ENCODE measurements around the gene RASD2.
A peak's percentile ranks its signal among the peaks of the same experiment; 100 is the strongest.

Gene RASD2

GRCh38 chr22:35518811-35519210 is 21.8 kb upstream of the RASD2 start:
- no peak for DNase-seq

- no peak for DNase-seq
These were observed 21.2 kb upstream of the RASD2 start for GRCh38 chr22:35519306-35520000.

DNA sequence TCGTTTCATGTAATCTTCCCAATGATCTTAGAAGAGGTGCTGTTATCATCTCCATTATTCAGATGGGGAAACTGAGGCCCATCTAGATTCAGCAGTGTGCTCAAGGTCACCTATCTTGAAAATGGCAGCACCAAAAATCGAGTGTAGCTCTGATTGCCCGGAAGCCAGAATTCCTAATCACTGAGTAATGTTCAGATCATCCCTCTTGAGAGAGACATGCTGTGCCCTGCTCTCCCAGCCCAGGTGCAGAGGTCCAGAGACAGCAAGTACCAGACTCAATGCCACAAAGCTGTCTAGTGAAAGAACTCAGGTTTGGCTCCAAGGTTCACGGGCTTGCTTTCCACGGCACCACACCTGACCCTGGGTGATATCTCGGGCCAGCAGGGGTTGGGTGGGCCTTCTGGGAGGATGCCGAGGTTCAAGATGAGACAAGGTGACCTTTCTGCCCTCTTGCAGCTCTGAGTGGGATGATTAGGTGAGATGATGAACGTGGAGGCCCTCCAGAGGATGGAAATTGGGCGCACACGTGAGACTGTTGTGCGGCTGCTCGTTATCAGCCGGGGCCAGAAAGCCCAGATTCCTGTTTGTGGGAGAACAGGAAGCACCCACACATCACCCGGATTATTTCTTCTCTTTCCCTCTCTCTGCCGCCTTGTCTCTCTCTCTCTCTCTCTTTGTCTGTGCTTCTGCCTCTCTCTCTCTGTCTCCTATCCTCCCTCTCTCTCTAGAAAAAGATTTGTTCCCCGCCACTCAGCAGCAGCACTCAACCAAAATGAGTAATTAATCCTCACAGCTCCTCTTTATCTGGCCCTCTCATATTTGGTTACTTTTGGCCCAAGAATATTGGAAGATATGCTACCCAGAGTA is 19.0 kb upstream of the RASD2 start:
- DNase-seq = no peak

- DNase-seq = no peak
These were observed 18.1 kb upstream of the RASD2 start for GRCh38 chr22:35522225-35523149.

DNA sequence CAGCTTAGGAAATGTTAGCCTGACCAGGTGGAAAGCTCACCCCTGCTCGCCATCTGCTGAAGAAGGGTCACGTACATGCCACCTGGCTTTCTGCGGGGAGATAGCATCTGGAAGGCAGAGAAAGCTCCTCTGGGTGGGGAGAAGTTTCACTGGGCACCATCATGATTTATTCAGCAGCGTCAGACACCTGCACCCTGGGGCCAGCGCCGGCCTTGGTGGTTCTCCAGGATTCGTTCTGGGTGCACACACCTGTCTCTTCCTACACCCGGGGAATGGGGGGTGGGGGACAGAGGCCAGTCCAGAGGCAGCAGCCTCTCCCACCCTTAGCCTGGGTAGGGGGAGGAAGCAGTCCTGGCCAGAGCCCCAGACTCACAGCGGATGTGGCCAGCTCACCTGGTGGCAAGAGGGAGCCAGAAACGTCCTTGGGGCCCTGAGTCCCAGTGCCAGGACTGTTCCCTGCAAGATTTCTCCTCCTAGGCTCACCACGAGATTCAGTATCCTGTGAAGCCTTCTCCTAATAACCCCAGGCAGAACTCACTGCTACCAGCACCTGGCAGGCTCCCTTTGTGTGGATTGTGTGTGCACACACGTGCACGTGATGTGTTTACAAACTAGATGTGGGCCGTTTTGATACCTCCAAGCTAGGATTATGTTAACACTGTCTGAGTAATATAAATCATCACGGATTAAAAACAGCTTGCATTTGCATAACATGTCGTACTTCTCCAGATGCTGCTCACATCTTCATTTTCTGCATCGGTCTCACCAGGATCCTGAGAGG is 17.3 kb upstream of the RASD2 start:
- no peak for DNase-seq

- no peak for DNase-seq
These were observed 15.5 kb upstream of the RASD2 start for GRCh38 chr22:35524966-35525686.

- no peak for DNase-seq
These were observed 14.8 kb upstream of the RASD2 start for GRCh38 chr22:35525687-35526332.

DNA sequence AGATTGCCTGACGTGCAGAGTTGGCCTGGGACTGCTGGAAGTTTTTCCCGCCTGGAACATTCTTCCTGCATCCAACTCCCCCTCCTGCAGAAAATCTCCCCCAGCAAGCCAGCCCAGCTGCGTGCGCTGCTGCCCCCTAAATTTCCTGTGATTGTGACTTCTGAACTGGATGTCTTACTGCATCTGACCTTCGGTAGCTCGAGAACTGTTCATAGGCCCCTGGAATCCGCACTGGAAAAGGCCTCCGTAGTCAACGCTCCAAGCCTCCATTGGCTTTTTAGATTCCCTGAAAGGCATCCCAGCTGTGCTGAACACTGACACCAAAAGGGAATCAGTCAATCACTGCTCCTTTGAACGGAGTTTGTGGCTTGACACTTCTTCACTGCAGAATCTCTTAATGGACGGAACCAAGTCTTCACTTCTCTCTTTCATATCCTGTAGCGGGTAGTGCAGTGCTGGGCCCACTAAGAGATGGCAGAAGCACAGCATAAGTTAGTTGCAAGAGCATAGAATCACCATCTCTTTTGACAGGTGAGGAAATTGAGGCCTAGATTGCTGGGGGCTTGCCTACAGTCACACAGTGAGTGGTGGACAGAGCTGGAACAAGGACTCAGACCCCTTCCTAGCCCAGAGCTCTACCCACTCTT is 14.2 kb upstream of the RASD2 start:
- no peak for DNase-seq

DNA sequence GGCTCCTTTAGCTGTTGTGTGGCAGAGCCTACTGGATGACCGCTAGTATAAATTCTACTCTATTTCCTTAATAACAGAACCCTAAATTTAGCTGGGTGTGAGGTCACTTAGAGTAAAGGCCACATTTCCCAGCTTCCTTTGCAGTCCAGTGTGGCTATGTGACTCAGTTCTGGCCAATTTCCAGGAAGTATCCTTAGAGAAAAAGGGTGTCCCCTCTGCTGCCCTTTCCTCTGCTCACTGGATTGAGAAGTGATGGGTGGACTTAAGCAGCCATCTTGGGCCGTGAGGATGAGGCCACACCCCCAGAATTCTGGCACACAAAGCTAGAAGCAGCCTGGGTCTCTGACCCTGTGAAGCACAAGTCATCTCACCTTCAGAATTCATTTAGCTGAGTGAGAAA is 11.7 kb upstream of the RASD2 start:
- no peak for DNase-seq

- no peak for DNase-seq
These were observed 9.9 kb upstream of the RASD2 start for GRCh38 chr22:35530700-35531099.

GRCh38 chr22:35531202-35531601 is 9.4 kb upstream of the RASD2 start:
- DNase-seq = no peak

- no peak for DNase-seq
These were observed 9.0 kb upstream of the RASD2 start for GRCh38 chr22:35531676-35532075.

- DNase-seq = no peak
These were observed 7.1 kb upstream of the RASD2 start for GRCh38 chr22:35533365-35534029.

DNA sequence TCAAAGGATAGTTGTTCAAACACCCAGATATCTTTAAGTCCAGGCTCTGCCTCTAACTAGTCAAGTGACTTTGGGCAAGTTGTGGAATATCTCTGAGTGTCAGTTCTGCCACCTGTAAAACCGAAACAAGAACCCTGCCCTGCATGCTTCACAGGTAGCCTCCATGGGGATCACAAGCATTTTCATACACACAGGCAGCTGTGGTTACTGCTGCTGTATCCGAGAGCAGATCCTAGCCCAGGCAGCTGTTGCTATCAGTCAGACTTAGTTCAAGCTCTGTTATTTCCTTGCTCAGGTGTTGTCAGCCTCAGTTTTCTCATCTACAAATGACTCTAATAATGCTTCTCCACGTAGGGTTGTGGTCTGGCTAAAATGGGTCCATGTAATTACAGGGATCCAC is 6.5 kb upstream of the RASD2 start:
- DNase-seq = no peak

- DNase-seq = no peak
These were observed 3.4 kb upstream of the RASD2 start for GRCh38 chr22:35537232-35537631.

DNA sequence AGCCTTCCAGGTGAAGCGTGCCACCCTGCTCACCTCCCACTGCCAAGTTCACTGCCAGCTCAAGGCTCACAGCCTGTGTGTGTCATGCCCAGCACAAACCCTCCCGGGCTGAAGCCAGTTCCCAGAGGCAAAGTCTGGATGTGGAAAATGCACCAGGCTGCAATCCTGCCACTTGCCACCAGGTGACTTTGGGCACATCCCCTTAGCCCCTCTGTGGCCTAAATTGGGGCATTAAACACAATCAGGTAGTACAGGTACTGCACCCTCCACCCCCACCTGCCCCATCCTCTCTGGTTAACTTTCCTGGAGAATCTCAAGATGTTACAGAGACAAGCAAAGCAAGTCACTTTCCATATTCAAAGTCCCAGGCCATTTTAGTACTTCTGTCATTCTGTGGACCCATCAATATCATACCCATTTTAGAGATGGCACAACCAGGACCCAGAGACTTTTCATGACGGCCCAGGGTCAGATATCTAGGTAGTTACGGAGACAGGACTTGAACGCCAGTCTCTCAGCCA is 1.8 kb upstream of the RASD2 start:
- DNase-seq = no peak

- no peak for DNase-seq
These were observed 1.1 kb upstream of the RASD2 start for GRCh38 chr22:35539487-35539886.

GRCh38 chr22:35539910-35540594 is 579 bp upstream of the RASD2 start:
- DNase-seq = peak; percentile 55

GRCh38 chr22:35541254-35541748 is 670 bp downstream of the RASD2 start:
- no peak for DNase-seq
